GM10266 (cell line): ENCODE measurements around the gene TMEM132C.

ENCODE experiments used
- DNase-seq: peaks from one replicate; pipeline ENCODE4 v3.0.0; 2012; ENCODE audit errors: extremely low spot score
- CTCF ChIP-seq: IDR thresholded peaks from 2 replicates; pipeline ENCODE4 v1.5.1; 2012; ENCODE audit warnings: mild to moderate bottlenecking, low read depth; ENCODE audit not compliant: control insufficient read depth, insufficient read depth; ENCODE audit errors: missing control alignments

The TMEM132C gene

GRCh38 chr12:128672428-128672827 is 405.5 kb downstream of the TMEM132C start:
- TF ChIP-seq CTCF, result no peak
- no peak for DNase-seq

GRCh38 chr12:128672893-128673292 is 405.9 kb downstream of the TMEM132C start:
- no peak for DNase-seq
- TF ChIP-seq CTCF, result no peak

- no peak for DNase-seq
- no peak for TF ChIP-seq CTCF
Measured at GRCh38 chr12:128675576-128675975, 408.6 kb downstream of the TMEM132C start.

GRCh38 chr12:128680555-128680954 is 413.6 kb downstream of the TMEM132C start:
- DNase-seq, result no peak
- no peak for TF ChIP-seq CTCF

GRCh38 chr12:128682548-128683275 is 415.7 kb downstream of the TMEM132C start:
- TF ChIP-seq CTCF, result no peak

GRCh38 chr12:128684352-128684751 is 417.4 kb downstream of the TMEM132C start:
- TF ChIP-seq CTCF, result no peak
- DNase-seq, result no peak

More at GRCh38 chr12:128682548-128683275, 415.7 kb downstream of the TMEM132C start:
- DNase-seq, result no peak

GRCh38 chr12:128685903-128686475 is 419.0 kb downstream of the TMEM132C start:
- DNase-seq, result no peak
- no peak for TF ChIP-seq CTCF
